GM08714 (cell line): ENCODE measurements around the gene TRIM47.
A peak's percentile ranks its signal among the peaks of the same experiment; 100 is the strongest.

ENCODE experiments used
- H3K4me3 ChIP-seq: fragments of 200-500 bp; sonication (Bioruptor generic); 2 replicates; pipeline ENCODE4 v1.5.1; 2014; ENCODE audit warnings: mild to moderate bottlenecking, low read length, inconsistent platforms
- ZNF274 ChIP-seq: IDR thresholded peaks from 2 replicates; pipeline ENCODE4 v1.6.1; 2012; ENCODE audit warnings: mild to moderate bottlenecking, low read depth, low read length

Gene TRIM47

GRCh38 chr17:75845933-75846691 lies 32.3 kb downstream of the TRIM47 start:
- TF ChIP-seq ZNF274 = no peak
- H3K4me3 ChIP-seq = no peak overlapping the region

- H3K4me3 ChIP-seq = no peak overlapping the region; the same call in 1 of the 2 replicates
- no peak for TF ChIP-seq ZNF274
Observed at GRCh38 chr17:75845058-75845711, 33.2 kb downstream of the TRIM47 start.

GRCh38 chr17:75844530-75845057 lies 33.8 kb downstream of the TRIM47 start:
- TF ChIP-seq ZNF274 = no peak
- H3K4me3 ChIP-seq = peak overlapping the region; percentile 80; the same call in 1 of the 2 replicates

- H3K4me3 ChIP-seq = peak within 1 kb of the TSS; percentile 80; the same call in 1 of the 2 replicates
- no peak for TF ChIP-seq ZNF274
Observed at GRCh38 chr17:75843577-75844529, 34.5 kb downstream of the TRIM47 start, which contains the start of gene UNC13D. UNC13D (minus strand) TSS chr17:75844404; CDS start chr17:75844337, 67 bp downstream.

GRCh38 chr17:75842963-75843576 lies 35.3 kb downstream of the TRIM47 start:
- H3K4me3 ChIP-seq = peak overlapping the region; percentile 80; the same call in 1 of the 2 replicates
- no peak for TF ChIP-seq ZNF274

GRCh38 chr17:75842411-75842810 lies 36.0 kb downstream of the TRIM47 start:
- TF ChIP-seq ZNF274 = no peak
- no peak overlapping the region; the same call in 1 of the 2 replicates for H3K4me3 ChIP-seq

- TF ChIP-seq ZNF274 = no peak
- H3K4me3 ChIP-seq = no peak overlapping the region
Observed at GRCh38 chr17:75840799-75841164, 37.6 kb downstream of the TRIM47 start.

GRCh38 chr17:75839942-75840798 lies 38.2 kb downstream of the TRIM47 start:
- TF ChIP-seq ZNF274 = no peak

GRCh38 chr17:75838410-75838809 lies 40.0 kb downstream of the TRIM47 start:
- no peak for TF ChIP-seq ZNF274
- H3K4me3 ChIP-seq = no peak overlapping the region

More at GRCh38 chr17:75839942-75840798, 38.2 kb downstream of the TRIM47 start:
- no peak overlapping the region for H3K4me3 ChIP-seq

- H3K4me3 ChIP-seq = no peak overlapping the region
- no peak for TF ChIP-seq ZNF274
Observed at GRCh38 chr17:75837899-75838298, 40.5 kb downstream of the TRIM47 start.

GRCh38 chr17:75836605-75837004 lies 41.8 kb downstream of the TRIM47 start:
- H3K4me3 ChIP-seq = no peak overlapping the region
- TF ChIP-seq ZNF274 = no peak

GRCh38 chr17:75835654-75835987 lies 42.8 kb downstream of the TRIM47 start:
- H3K4me3 ChIP-seq = no peak overlapping the region
- no peak for TF ChIP-seq ZNF274

- H3K4me3 ChIP-seq = no peak overlapping the region
- TF ChIP-seq ZNF274 = no peak
Observed at GRCh38 chr17:75834928-75835653, 43.3 kb downstream of the TRIM47 start.
